ENCODE data around the gene NCOA1.

GRCh38 chr2:24543252-24543651 is 52.2 kb downstream of the NCOA1 start:
- TF ChIP-seq TARDBP (IDR thresholded peaks at IDR 0.05) (no peak), ZNF384 (IDR thresholded peaks at IDR 0.05) (no peak)

All from HEK293T (cell line).